LoVo (cell line): ENCODE results near the gene SULT1A1.
"Not testable (repeated sequence)": the region's sequence is repeated elsewhere in the genome, so short reads cannot be mapped to it uniquely, and the experiment has no call there.

Source experiments
- DNase-seq: peaks from one replicate; pipeline ENCODE4 v3.0.0-alpha.2; 2016; ENCODE audit warnings: low spot score

The SULT1A1 gene

DNA sequence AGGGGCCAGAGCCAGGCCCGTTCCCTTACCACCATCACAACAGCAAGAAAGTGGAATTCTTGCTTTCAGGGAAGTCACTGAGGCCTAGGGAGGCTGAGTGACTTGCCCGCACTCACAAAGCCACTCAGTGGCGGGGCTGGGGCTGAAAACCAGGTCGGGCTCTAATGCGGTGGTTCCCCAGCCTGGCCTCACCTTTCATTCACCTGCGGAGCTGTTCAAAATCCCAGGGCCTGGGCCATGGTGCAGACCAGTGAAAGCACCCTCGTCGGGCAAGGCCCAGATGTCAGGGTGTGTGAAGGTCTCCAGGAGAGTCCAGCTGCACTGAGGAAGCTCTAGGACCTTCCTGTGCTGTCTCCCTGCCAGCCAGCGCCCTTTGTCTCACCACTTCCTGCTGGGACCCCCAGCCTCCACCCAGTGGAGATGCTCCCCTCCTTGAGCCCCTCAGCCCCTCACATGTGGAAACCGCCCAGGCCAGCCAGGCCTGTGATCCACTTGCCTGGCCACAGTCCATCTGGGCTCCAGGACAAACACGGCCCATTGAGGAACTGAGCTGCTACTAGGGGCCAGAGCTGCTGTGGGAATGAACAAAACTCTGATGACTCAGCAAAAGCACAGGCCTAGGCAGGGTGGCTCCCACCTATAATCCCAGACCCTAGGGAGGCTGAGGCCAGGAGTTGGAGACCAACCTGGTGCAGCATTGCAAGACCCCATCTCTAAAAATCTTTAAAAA lies 812 bp downstream of the SULT1A1 start:
- not testable (repeated sequence) for DNase-seq

GRCh38 chr16:28608496-28608808 lies 1.4 kb downstream of the SULT1A1 start:
- DNase-seq, result not testable (repeated sequence)

DNA sequence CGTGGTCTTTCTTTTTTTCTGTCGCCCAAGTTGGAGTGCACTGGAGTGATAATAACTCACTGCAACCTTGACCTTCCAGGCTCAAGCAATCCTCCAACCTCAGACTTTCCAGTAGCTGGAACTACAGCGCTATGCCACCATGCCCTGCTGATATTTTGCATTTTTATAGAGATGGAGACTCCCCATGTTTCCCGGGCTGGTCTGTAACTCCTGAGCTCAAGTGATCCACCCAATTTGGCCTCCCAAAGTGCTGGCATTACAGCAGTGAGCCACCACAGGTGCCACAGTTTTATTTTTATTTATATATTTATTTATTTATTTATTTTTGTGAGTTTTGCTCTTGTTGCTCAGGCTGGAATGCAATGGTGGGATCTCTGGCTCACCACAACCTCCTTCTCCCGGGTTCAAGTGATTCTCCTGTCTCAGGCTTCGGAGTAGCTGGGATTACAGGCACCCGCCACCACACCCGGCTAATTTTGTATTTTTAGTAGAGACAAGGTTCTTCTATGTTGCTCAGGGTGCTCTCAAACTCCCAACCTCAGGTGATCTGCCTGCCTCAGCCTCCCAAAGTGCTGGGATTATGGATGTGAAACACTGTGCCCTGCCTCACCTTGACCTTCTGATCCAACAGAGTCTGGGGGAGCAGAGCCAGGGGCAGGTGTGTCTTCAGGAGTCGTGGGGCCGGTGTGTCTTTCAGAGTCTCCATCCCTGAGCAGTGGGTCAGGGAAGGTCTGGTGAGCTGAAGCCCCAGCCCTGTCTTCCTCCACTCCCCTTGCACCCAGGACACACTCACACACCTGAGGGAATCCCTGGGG lies 2.0 kb downstream of the SULT1A1 start:
- not testable (repeated sequence) for DNase-seq

GRCh38 chr16:28607116-28607623 lies 2.7 kb downstream of the SULT1A1 start:
- no peak for DNase-seq

GRCh38 chr16:28606291-28607115 lies 3.3 kb downstream of the SULT1A1 start:
- no peak for DNase-seq

- no peak for DNase-seq
Observed at GRCh38 chr16:28604186-28604565, 5.7 kb downstream of the SULT1A1 start.

- DNase-seq, result no peak
Observed at GRCh38 chr16:28603381-28604185, 6.3 kb downstream of the SULT1A1 start.

GRCh38 chr16:28602529-28602928 lies 7.3 kb downstream of the SULT1A1 start:
- no peak for DNase-seq

GRCh38 chr16:28602062-28602461 lies 7.8 kb downstream of the SULT1A1 start:
- DNase-seq, result not testable (repeated sequence)

DNA sequence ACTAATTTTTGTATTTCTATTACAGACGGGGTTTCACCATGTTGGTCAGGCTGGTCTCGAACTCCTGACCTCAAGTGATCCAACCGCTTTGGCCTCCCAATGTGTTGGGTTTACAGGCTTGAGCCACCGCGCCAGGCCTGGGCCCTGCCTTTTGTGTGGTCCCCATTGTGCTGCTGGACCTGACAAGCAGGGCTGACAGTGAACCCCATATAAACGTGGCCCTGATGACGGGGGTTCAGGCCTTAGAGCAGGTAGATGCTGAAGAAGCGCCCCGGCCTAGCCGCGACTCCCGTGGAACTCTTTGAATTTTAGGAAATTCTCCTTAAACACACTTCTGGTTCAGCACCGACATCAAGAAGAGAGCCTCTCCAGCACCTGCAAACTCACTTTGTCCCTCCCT lies 8.3 kb downstream of the SULT1A1 start:
- not testable (repeated sequence) for DNase-seq

- not testable (repeated sequence) for DNase-seq
Observed at GRCh38 chr16:28600965-28601364, 8.9 kb downstream of the SULT1A1 start.

GRCh38 chr16:28599377-28600285 lies 10.2 kb downstream of the SULT1A1 start:
- DNase-seq, result not testable (repeated sequence)

DNA sequence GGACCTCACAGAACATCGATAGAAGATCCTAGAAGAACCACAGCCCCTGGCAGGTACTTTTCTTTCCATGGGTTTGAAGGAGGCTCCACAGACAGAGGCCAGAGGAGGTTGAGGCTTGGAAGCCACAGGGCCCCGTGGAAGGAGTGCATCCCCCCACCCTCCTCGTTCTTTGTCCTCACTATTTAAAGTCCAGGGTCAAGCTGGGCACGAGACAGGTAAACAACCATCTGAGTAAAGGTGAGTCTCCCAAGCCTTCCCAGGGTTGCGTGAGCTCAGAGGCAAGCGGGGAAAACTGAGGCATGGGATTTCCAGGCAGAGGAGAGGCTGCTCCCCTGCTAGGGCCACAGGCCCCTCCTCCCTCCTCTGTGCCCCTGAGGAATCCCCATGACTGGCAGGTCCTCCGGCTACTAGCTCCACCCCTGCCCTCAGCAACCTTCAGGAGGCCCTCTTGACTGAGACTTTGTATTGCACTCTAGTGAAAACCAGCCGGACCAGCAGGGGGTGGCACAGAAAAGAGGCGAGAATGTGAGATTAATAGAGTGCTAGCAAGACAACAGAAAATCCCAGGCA lies 12.1 kb downstream of the SULT1A1 start:
- no peak for DNase-seq

- DNase-seq, result peak; percentile 16
Observed at GRCh38 chr16:28596840-28597691, 12.8 kb downstream of the SULT1A1 start, which contains the start of gene SULT1A2. Gene SULT1A2, minus strand, starts transcription at chr16:28597050. Its CDS starts 1,120 bp downstream, at chr16:28595930.

- DNase-seq, result no peak
Observed at GRCh38 chr16:28596115-28596630, 13.7 kb downstream of the SULT1A1 start.

GRCh38 chr16:28595451-28595850 lies 14.4 kb downstream of the SULT1A1 start:
- DNase-seq, result not testable (repeated sequence)

GRCh38 chr16:28592979-28593553 lies 16.8 kb downstream of the SULT1A1 start:
- DNase-seq, result no peak

DNA sequence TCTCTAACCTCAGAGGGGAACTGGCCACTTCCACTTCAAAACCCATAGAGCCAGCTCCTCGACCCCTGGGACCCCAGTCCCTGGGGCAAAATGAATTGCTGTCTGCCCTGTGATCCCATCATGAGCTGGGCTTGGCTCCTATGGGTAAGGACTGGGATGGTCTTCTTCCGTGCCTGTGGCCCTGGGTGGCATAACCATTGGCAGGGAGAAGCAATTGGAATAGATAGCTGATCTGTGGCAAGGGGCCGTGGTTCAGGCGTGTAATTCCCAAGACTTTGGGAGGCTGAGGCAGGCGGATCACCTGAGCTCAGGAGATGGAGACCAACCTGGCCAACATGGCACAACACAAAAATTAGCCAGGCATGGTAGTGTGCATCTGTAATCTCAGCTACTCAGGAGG lies 17.3 kb downstream of the SULT1A1 start:
- DNase-seq, result no peak
